ENCODE measurements around the gene ITPR3. TPM values are rescaled to one million over a fixed set of nuclear protein-coding genes. Genes with fewer than 3 reads are reported as not detected.

ITPR3 gene
- total and polyA plus RNA-seq, 2 donors from 2014 or later: 4.2 to 86.3 TPM

- TF ChIP-seq CTCF (IDR thresholded peaks at IDR 0.05; ENCODE audit: borderline replicate concordance, extremely low read depth, insufficient read depth): no peak
- no peak for DNase-seq
- H3K4me1 ChIP-seq (ENCODE audit: control insufficient read depth in 2 of 3, insufficient read depth in 2 of 3, low read depth in 1 of 3, low read length in 3 of 3): peaks cover 3 to 25% (median 14%) of the 10 kb centered on the region in 3 donors
- intact Hi-C loops (cut with DNase I): no loop called here
- H3K27me3 ChIP-seq (ENCODE audit: control insufficient read depth, insufficient read depth, low read length): no peaks in the 10 kb centered on the region
- H3K36me3 ChIP-seq (ENCODE audit: control insufficient read depth in 2 of 3, insufficient read depth in 3 of 3, low read length in 3 of 3): peaks cover 0 to 12% (median 0%) of the 10 kb centered on the region in 3 donors
- no peak overlapping the region for H3K27ac ChIP-seq (ENCODE audit: low read depth in 2 of 2, low read length in 2 of 2)
- FAIRE-seq: no peak
- no peaks in the 10 kb centered on the region for H3K9me3 ChIP-seq (ENCODE audit: control insufficient read depth in 2 of 3, insufficient read depth in 1 of 3, low read length in 3 of 3)
- no peak overlapping the region for H3K4me3 ChIP-seq (ENCODE audit: low read length in 3 of 3)
- no peak overlapping the region for H3K9ac ChIP-seq (ENCODE audit: low read length in 3 of 3)
These were observed 91.8 kb downstream of the ITPR3 start for GRCh38 chr6:33712914-33713313.

GRCh38 chr6:33713786-33714185, 92.7 kb downstream of the ITPR3 start:
- Histone ChIP-seq H3K27ac (ENCODE audit: low read depth in 2 of 2, low read length in 2 of 2) (no peak overlapping the region), H3K27me3 (ENCODE audit: control insufficient read depth, insufficient read depth, low read length) (no peaks in the 10 kb centered on the region), H3K36me3 (ENCODE audit: control insufficient read depth in 2 of 3, insufficient read depth in 3 of 3, low read length in 3 of 3) (peaks cover 0 to 10% (median 0%) of the 10 kb centered on the region in 3 donors), H3K4me1 (ENCODE audit: control insufficient read depth in 2 of 3, insufficient read depth in 2 of 3, low read depth in 1 of 3, low read length in 3 of 3) (peaks cover 3 to 25% (median 14%) of the 10 kb centered on the region in 3 donors), H3K9ac (ENCODE audit: low read length in 3 of 3) (no peak overlapping the region), H3K4me3 (ENCODE audit: low read length in 3 of 3) (no peak overlapping the region), H3K9me3 (ENCODE audit: control insufficient read depth in 2 of 3, insufficient read depth in 1 of 3, low read length in 3 of 3) (no peaks in the 10 kb centered on the region)
- FAIRE-seq (no peak), DNase-seq (no peak)
- intact Hi-C loops (cut with DNase I): no loop called here
- no peak for TF ChIP-seq CTCF (IDR thresholded peaks at IDR 0.05; ENCODE audit: borderline replicate concordance, extremely low read depth, insufficient read depth)

- Histone ChIP-seq H3K4me3 (ENCODE audit: low read length in 3 of 3) (no peak overlapping the region), H3K27ac (ENCODE audit: low read depth in 2 of 2, low read length in 2 of 2) (no peak overlapping the region), H3K9ac (ENCODE audit: low read length in 3 of 3) (no peak overlapping the region), H3K4me1 (ENCODE audit: control insufficient read depth in 2 of 3, insufficient read depth in 2 of 3, low read depth in 1 of 3, low read length in 3 of 3) (peaks cover 3 to 25% (median 14%) of the 10 kb centered on the region in 3 donors), H3K27me3 (ENCODE audit: control insufficient read depth, insufficient read depth, low read length) (no peaks in the 10 kb centered on the region), H3K36me3 (ENCODE audit: control insufficient read depth in 2 of 3, insufficient read depth in 3 of 3, low read length in 3 of 3) (peaks cover 0 to 3% (median 0%) of the 10 kb centered on the region in 3 donors), H3K9me3 (ENCODE audit: control insufficient read depth in 2 of 3, insufficient read depth in 1 of 3, low read length in 3 of 3) (no peaks in the 10 kb centered on the region)
- DNase-seq (peak in 1 of 5 donors; percentile 18), FAIRE-seq (no peak)
- no peak for TF ChIP-seq CTCF (IDR thresholded peaks at IDR 0.05; ENCODE audit: borderline replicate concordance, extremely low read depth, insufficient read depth)
- intact Hi-C loops (cut with DNase I): no loop called here
These were observed 93.4 kb downstream of the ITPR3 start for GRCh38 chr6:33714385-33715040.

Data from kidney (tissue), 14 donors.